ENCODE measurements around the gene BLID. TPM values are rescaled to one million over a fixed set of nuclear protein-coding genes. Genes with fewer than 3 reads are reported as not detected.
A peak's percentile ranks its signal among the peaks of the same experiment; 100 is the strongest.

The BLID gene
- total RNA-seq, 1 experiment from 2014 or later = 0.41 TPM

DNA sequence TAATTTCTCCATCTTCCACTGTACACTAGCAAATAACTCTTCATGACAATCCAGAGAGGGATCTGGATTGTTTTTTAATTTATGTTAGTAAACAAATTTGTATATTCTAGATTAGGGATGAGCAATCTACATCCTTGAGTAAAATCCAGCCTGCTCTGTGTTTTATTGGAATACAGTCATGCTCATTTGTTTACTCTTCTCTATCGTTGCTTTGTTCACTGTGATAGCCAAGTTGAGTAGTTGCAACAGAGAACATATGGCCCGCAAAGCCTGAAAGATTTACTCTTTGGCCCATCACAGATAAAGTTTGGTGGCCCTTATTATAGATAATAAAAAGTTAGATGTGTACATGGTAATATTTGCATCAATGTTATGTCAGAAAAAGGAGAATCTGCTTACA lies 6.2 kb upstream of the BLID start:
- POLR2A ChIA-PET = no interaction called here
- no TSS peak for BruUV-seq (replicated peaks)
- Histone ChIP-seq H3K4me3 (ENCODE audit: low read depth in 2 of 2, low read length in 2 of 2) (no peak overlapping the region), H3K36me3 (ENCODE audit: control insufficient read depth, insufficient read depth, low read length) (no peaks in the 10 kb centered on the region), H3K4me1 (ENCODE audit: control insufficient read depth, insufficient read depth, low read length) (no peaks in the 10 kb centered on the region; the same call in 1 of the 2 replicates), H3K27ac (ENCODE audit: low read length) (no peak overlapping the region), H3K9me3 (ENCODE audit: control insufficient read depth, insufficient read depth, low read depth, low read length) (no peaks in the 10 kb centered on the region), H3K27me3 (ENCODE audit: control insufficient read depth, insufficient read depth, low read length) (no peaks in the 10 kb centered on the region)
- ATAC-seq = peak; percentile 60; the same call in 1 of the 2 replicates
- CTCF ChIA-PET = no interaction called here
- DNase-seq (ENCODE audit: low read depth, low spot score) = no peak
- TF ChIP-seq POLR2AphosphoS5 (IDR thresholded peaks at IDR 0.05; ENCODE audit: low read depth, low read length) (no peak), TCF7L2 (IDR thresholded peaks at IDR 0.05; ENCODE audit: low read depth, low read length) (no peak), SIN3A (IDR thresholded peaks at IDR 0.05; ENCODE audit: borderline replicate concordance, insufficient read depth, low read depth, low read length) (no peak)
- TF ChIP-seq, protein P1, sequence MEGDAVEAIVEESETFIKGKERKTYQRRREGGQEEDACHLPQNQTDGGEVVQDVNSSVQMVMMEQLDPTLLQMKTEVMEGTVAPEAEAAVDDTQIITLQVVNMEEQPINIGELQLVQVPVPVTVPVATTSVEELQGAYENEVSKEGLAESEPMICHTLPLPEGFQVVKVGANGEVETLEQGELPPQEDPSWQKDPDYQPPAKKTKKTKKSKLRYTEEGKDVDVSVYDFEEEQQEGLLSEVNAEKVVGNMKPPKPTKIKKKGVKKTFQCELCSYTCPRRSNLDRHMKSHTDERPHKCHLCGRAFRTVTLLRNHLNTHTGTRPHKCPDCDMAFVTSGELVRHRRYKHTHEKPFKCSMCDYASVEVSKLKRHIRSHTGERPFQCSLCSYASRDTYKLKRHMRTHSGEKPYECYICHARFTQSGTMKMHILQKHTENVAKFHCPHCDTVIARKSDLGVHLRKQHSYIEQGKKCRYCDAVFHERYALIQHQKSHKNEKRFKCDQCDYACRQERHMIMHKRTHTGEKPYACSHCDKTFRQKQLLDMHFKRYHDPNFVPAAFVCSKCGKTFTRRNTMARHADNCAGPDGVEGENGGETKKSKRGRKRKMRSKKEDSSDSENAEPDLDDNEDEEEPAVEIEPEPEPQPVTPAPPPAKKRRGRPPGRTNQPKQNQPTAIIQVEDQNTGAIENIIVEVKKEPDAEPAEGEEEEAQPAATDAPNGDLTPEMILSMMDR (IDR thresholded peaks at IDR 0.05) = no peak
- TF ChIP-seq, protein P2, sequence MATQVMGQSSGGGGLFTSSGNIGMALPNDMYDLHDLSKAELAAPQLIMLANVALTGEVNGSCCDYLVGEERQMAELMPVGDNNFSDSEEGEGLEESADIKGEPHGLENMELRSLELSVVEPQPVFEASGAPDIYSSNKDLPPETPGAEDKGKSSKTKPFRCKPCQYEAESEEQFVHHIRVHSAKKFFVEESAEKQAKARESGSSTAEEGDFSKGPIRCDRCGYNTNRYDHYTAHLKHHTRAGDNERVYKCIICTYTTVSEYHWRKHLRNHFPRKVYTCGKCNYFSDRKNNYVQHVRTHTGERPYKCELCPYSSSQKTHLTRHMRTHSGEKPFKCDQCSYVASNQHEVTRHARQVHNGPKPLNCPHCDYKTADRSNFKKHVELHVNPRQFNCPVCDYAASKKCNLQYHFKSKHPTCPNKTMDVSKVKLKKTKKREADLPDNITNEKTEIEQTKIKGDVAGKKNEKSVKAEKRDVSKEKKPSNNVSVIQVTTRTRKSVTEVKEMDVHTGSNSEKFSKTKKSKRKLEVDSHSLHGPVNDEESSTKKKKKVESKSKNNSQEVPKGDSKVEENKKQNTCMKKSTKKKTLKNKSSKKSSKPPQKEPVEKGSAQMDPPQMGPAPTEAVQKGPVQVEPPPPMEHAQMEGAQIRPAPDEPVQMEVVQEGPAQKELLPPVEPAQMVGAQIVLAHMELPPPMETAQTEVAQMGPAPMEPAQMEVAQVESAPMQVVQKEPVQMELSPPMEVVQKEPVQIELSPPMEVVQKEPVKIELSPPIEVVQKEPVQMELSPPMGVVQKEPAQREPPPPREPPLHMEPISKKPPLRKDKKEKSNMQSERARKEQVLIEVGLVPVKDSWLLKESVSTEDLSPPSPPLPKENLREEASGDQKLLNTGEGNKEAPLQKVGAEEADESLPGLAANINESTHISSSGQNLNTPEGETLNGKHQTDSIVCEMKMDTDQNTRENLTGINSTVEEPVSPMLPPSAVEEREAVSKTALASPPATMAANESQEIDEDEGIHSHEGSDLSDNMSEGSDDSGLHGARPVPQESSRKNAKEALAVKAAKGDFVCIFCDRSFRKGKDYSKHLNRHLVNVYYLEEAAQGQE (IDR thresholded peaks at IDR 0.05; ENCODE audit: insufficient read depth in 1 of 2, low read depth in 2 of 2, low read length in 1 of 2) = no peak
- intact Hi-C loops (cut with micrococcal nuclease; ENCODE audit: unreplicated experiment) (no loop called here), in situ Hi-C loops (cut with HindIII; ENCODE audit: low pct_unique_long_range_greater_than_20kb, low sequenced_read_pairs) (no loop called here)

DNA sequence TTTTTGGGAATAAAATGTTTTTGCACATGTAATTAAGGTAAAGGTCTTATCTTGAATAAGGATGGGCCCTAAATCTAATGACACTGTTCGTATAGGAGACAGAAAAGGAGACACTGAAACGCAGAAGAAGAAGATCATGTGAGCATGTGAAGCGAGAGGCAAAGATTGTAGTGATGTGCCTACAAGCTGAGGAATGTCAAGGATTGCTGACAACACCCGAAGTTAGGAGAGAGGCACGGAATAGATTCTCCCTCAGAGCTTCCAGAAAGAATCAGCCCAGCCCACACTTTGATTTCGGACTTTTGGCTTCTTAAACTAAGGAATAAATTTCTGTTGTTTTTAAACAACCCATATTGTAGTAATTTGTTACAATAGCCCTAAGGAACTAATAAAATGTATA lies 4.1 kb upstream of the BLID start:
- no peak for TF ChIP-seq TCF7L2 (IDR thresholded peaks at IDR 0.05; ENCODE audit: low read depth, low read length)
- TF ChIP-seq, protein P1 (IDR thresholded peaks at IDR 0.05) = no peak
- TF ChIP-seq, protein P2 (IDR thresholded peaks at IDR 0.05; ENCODE audit: insufficient read depth in 1 of 2, low read depth in 2 of 2, low read length in 1 of 2) = no peak
- Histone ChIP-seq H3K9me3 (ENCODE audit: control insufficient read depth, insufficient read depth, low read depth, low read length) (no peaks in the 10 kb centered on the region), H3K27ac (ENCODE audit: low read length) (no peak overlapping the region), H3K4me1 (ENCODE audit: control insufficient read depth, insufficient read depth, low read length) (no peaks in the 10 kb centered on the region; the same call in 1 of the 2 replicates), H3K36me3 (ENCODE audit: control insufficient read depth, insufficient read depth, low read length) (no peaks in the 10 kb centered on the region), H3K4me3 (ENCODE audit: low read depth in 2 of 2, low read length in 2 of 2) (no peak overlapping the region), H3K27me3 (ENCODE audit: control insufficient read depth, insufficient read depth, low read length) (no peaks in the 10 kb centered on the region)
- CTCF ChIA-PET = no interaction called here
- POLR2A ChIA-PET = no interaction called here
- ATAC-seq (no peak), DNase-seq (ENCODE audit: low read depth, low spot score) (no peak)
- BruUV-seq (replicated peaks) = no TSS peak
- intact Hi-C loops (cut with micrococcal nuclease; ENCODE audit: unreplicated experiment) = no loop called here
- in situ Hi-C loops (cut with HindIII; ENCODE audit: low pct_unique_long_range_greater_than_20kb, low sequenced_read_pairs) = no loop called here

Measured in Panc1 (cell line).